Measurements from ENCODE around the gene ARID1B. TPM values are rescaled to one million over a fixed set of nuclear protein-coding genes. Genes with fewer than 3 reads are reported as not detected.

ARID1B gene
- total and polyA plus RNA-seq, 2 of the 13 experiments (the other 11 are each of a cell fraction or from before 2014, with no cell fraction given) = 20.1 to 32.6 TPM

GRCh38 chr6:157167837-157168236, 390.7 kb downstream of the ARID1B start:
- no peak for ATAC-seq
- ChIA-PET POLR2A (no interaction called here), CTCF (ENCODE audit: low intra/inter-chr PET ratio, low total read pairs) (no interaction called here)
- Histone ChIP-seq H3K4me2 (ENCODE audit: low read depth, low read length) (no peak overlapping the region), H3K4me1 (ENCODE audit: insufficient read depth, low read length) (no peaks in the 10 kb centered on the region), H3K79me2 (ENCODE audit: insufficient read depth, low read length) (no peaks in the 10 kb centered on the region), H3K9me3 (ENCODE audit: low read length) (no peaks in the 10 kb centered on the region), H3K4me3 (replicated peaks in 1 of 3; ENCODE audit: insufficient read depth in 1 of 3, low read depth in 2 of 3, low read length in 3 of 3) (no peak overlapping the region), H3K27ac (ENCODE audit: extremely low read length, insufficient read depth, low read length) (no peak overlapping the region), H2AFZ (ENCODE audit: low read length) (no peak overlapping the region), H3K36me3 (replicated peaks in 1 of 2; ENCODE audit: control insufficient read depth in 1 of 2, insufficient read depth in 2 of 2, low read length in 2 of 2) (peaks cover 4 to 37% of the 10 kb centered on the region in 2 experiments), H3K9ac (ENCODE audit: insufficient read depth, low read depth, low read length) (no peak overlapping the region), H4K20me1 (ENCODE audit: insufficient read depth, low read length) (no peaks in the 10 kb centered on the region), H3K27me3 (ENCODE audit: control insufficient read depth in 1 of 2, insufficient read depth in 2 of 2, low read length in 2 of 2) (no peaks in the 10 kb centered on the region)
- BruUV-seq (replicated peaks) = no TSS peak
- TF ChIP-seq ZNF629 (CRISPR knock-in tag; conservative IDR thresholded peaks at IDR 0.05) = no peak
- TF ChIP-seq NCOA2 (CRISPR knock-in tag; IDR thresholded peaks at IDR 0.05) = no peak
- no peak for TF ChIP-seq ZBTB25 (CRISPR knock-in tag; IDR thresholded peaks at IDR 0.05)
- no peak for TF ChIP-seq AGO1 (IDR thresholded peaks at IDR 0.05; ENCODE audit: low read depth, low read length, poor library complexity, severe bottlenecking)
- no peak for TF ChIP-seq ARID2 (CRISPR knock-in tag; IDR thresholded peaks at IDR 0.05; ENCODE audit: borderline replicate concordance)
- TF ChIP-seq POLR2AphosphoS5 (IDR thresholded peaks at IDR 0.05; ENCODE audit: low read depth, low read length) = no peak
- TF ChIP-seq HOXA5 (CRISPR knock-in tag; IDR thresholded peaks at IDR 0.05) = no peak
- intact Hi-C loops (cut with micrococcal nuclease; ENCODE audit: unreplicated experiment) (no loop called here), in situ Hi-C loops (cut with HindIII; ENCODE audit: extremely low pct_ligation_motif_present, low pct_unique_long_range_greater_than_20kb) (no loop called here)
- WGBS (ENCODE audit: low lambda C conversion rate) = 97% methylated on average over 12 of the region's 12 CpGs
- DNase-seq (ENCODE audit: low spot score) = no peak
- FAIRE-seq = no peak

GRCh38 chr6:157168471-157168870, 391.3 kb downstream of the ARID1B start:
- Histone ChIP-seq H3K27me3 (ENCODE audit: control insufficient read depth in 1 of 2, insufficient read depth in 2 of 2, low read length in 2 of 2) (no peaks in the 10 kb centered on the region), H3K4me3 (replicated peaks in 1 of 3; ENCODE audit: insufficient read depth in 1 of 3, low read depth in 2 of 3, low read length in 3 of 3) (no peak overlapping the region), H3K79me2 (ENCODE audit: insufficient read depth, low read length) (no peaks in the 10 kb centered on the region), H3K27ac (ENCODE audit: extremely low read length, insufficient read depth, low read length) (no peak overlapping the region), H3K4me2 (ENCODE audit: low read depth, low read length) (no peak overlapping the region), H3K9ac (ENCODE audit: insufficient read depth, low read depth, low read length) (no peak overlapping the region), H4K20me1 (ENCODE audit: insufficient read depth, low read length) (no peaks in the 10 kb centered on the region), H3K36me3 (replicated peaks in 1 of 2; ENCODE audit: control insufficient read depth in 1 of 2, insufficient read depth in 2 of 2, low read length in 2 of 2) (peaks cover 4 to 39% of the 10 kb centered on the region in 2 experiments), H3K9me3 (ENCODE audit: low read length) (no peaks in the 10 kb centered on the region), H2AFZ (ENCODE audit: low read length) (no peak overlapping the region), H3K4me1 (ENCODE audit: insufficient read depth, low read length) (no peaks in the 10 kb centered on the region)
- FAIRE-seq (no peak), ATAC-seq (no peak), DNase-seq (ENCODE audit: low spot score) (no peak)
- intact Hi-C loops (cut with micrococcal nuclease; ENCODE audit: unreplicated experiment) (no loop called here), in situ Hi-C loops (cut with HindIII; ENCODE audit: extremely low pct_ligation_motif_present, low pct_unique_long_range_greater_than_20kb) (no loop called here)
- no TSS peak for BruUV-seq (replicated peaks)
- CTCF ChIA-PET (ENCODE audit: low intra/inter-chr PET ratio, low total read pairs) = no interaction called here
- POLR2A ChIA-PET = no interaction called here
- 95% methylated on average over 6 of the region's 6 CpGs for WGBS (ENCODE audit: low lambda C conversion rate)
- TF ChIP-seq ZNF550 (CRISPR knock-in tag; IDR thresholded peaks at IDR 0.05; ENCODE audit: borderline replicate concordance) (no peak), ZNF333 (CRISPR knock-in tag; IDR thresholded peaks at IDR 0.05; ENCODE audit: borderline replicate concordance) (no peak), CSRNP1 (CRISPR knock-in tag; IDR thresholded peaks at IDR 0.05) (no peak), ZNF704 (CRISPR knock-in tag; IDR thresholded peaks at IDR 0.05; ENCODE audit: borderline replicate concordance) (no peak), IKZF1 (IDR thresholded peaks at IDR 0.05) (no peak), ATRX (CRISPR knock-in tag; IDR thresholded peaks at IDR 0.05; ENCODE audit: borderline replicate concordance) (no peak), NFIB (CRISPR knock-in tag; IDR thresholded peaks at IDR 0.05; ENCODE audit: borderline replicate concordance) (no peak), HOXD1 (CRISPR knock-in tag; IDR thresholded peaks at IDR 0.05) (no peak)
